ENCODE results near the gene MYH13. TPM values are rescaled to one million over a fixed set of nuclear protein-coding genes. Genes with fewer than 3 reads are reported as not detected.

MYH13 gene
- total RNA-seq, 2 experiments from 2014 or later, result not detected

Other genes with a start within 250 kb of the MYH13 start
- 1 to 10 TPM; 1.6 to 2.1 TPM for gene GAS7, start 174.4 kb downstream of the MYH13 start, total RNA-seq
- gene MYH8, start 48.9 kb upstream of the MYH13 start, total RNA-seq, result not detected
- not detected for gene MYH4, start 96.6 kb upstream of the MYH13 start, total RNA-seq
- not detected for gene MYH1, start 145.5 kb upstream of the MYH13 start, total RNA-seq
- not detected for gene MYH2, start 176.7 kb upstream of the MYH13 start, total RNA-seq